H1 (cell line): Measurements from ENCODE around the gene KDR. TPM values are rescaled to one million over a fixed set of nuclear protein-coding genes. Genes with fewer than 3 reads are reported as not detected.

Experiments used
- CTCF ChIA-PET: fragments of 300-600 bp; sonication (Branson Sonifier 250); formaldehyde crosslinking; loops from one replicate; lab custom pipeline; 2021; ENCODE audit not compliant: partially characterized antibody; lab: Charles Lee
- POLR2A ChIA-PET: fragments of 300-600 bp; sonication (Branson Sonifier 250); formaldehyde crosslinking; loops from one replicate; lab custom pipeline; 2021; ENCODE audit warnings: inconsistent platforms; ENCODE audit not compliant: partially characterized antibody; lab: Charles Lee
- DNase-seq, 2 experiments: peaks; one replicate each; pipeline versions ENCODE4 v3.0.0 to v3.0.0-alpha.2; 2010 to 2022; ENCODE audit warnings: low spot score in 2 of 2, low read depth in 1 of 2, mixed read lengths in 1 of 2
- FAIRE-seq: peaks from 2 replicates; lab custom pipeline; 2011; peaks lifted over from hg19 to GRCh38; lab: Jason Lieb, UNC
- H2AFZ ChIP-seq: 2 replicates; pipeline ENCODE4 v1.8.1; 2012; ENCODE audit warnings: low read length, inconsistent platforms
- H2AK5ac ChIP-seq: 2 replicates; pipeline ENCODE4 v1.6.1; 2013; ENCODE audit warnings: low read depth, low read length
- H2BK120ac ChIP-seq: replicated peaks from 2 replicates; pipeline ENCODE3; 2013; ENCODE audit warnings: low read depth, low read length, inconsistent platforms
- H2BK12ac ChIP-seq: 2 replicates; pipeline ENCODE4 v1.6.1; 2013; ENCODE audit warnings: low read depth, low read length
- H2BK15ac ChIP-seq: 2 replicates; pipeline ENCODE4 v1.6.1; 2013; ENCODE audit warnings: low read length
- H2BK20ac ChIP-seq: 2 replicates; pipeline ENCODE4 v1.6.1; 2013; ENCODE audit warnings: low read length
- H2BK5ac ChIP-seq: 2 replicates; pipeline ENCODE4 v1.6.1; 2013; ENCODE audit warnings: low read depth, low read length
- H3K14ac ChIP-seq: 2 replicates; pipeline ENCODE4 v1.6.1; 2013; ENCODE audit warnings: inconsistent platforms; ENCODE audit not compliant: insufficient read length
- H3K18ac ChIP-seq: 2 replicates; pipeline ENCODE4 v1.6.1; 2013; ENCODE audit warnings: low read length; ENCODE audit errors: extremely low read depth
- H3K23ac ChIP-seq: 2 replicates; pipeline ENCODE4 v1.6.1; 2013; ENCODE audit warnings: inconsistent platforms; ENCODE audit not compliant: insufficient read length
- H3K23me2 ChIP-seq: 2 replicates; pipeline ENCODE4 v1.6.1; 2013; ENCODE audit warnings: low read depth, low read length
- H3K27ac ChIP-seq: 2 replicates; pipeline ENCODE4 v1.6.1; 2011; ENCODE audit warnings: low read depth, low read length, inconsistent platforms
- H3K27me3 ChIP-seq, 4 experiments: replicated peaks in 1 of 4; 1 replicate in 1 of 4; 2 replicates in 3 of 4; pipeline versions ENCODE4 v1.6.1 to v1.8.1; 2011 to 2013; ENCODE audit warnings: low read length in 3 of 4, mild to moderate bottlenecking in 3 of 4, inconsistent platforms in 2 of 4, mixed read lengths in 2 of 4, moderate library complexity in 1 of 4; ENCODE audit not compliant: control insufficient read depth in 3 of 4, insufficient read depth in 3 of 4; ENCODE audit errors: extremely low read depth in 1 of 4
- H3K36me3 ChIP-seq, 4 experiments: 2 replicates each; pipeline versions ENCODE4 v1.6.1 to v1.8.1; 2011 to 2013; ENCODE audit warnings: mild to moderate bottlenecking in 4 of 4, low read length in 3 of 4, moderate library complexity in 2 of 4, control low read depth in 1 of 4, inconsistent platforms in 1 of 4; ENCODE audit not compliant: insufficient read depth in 4 of 4, control insufficient read depth in 2 of 4
- H3K4ac ChIP-seq: replicated peaks from 2 replicates; pipeline ENCODE3; 2013; ENCODE audit warnings: low read length, low read depth, mixed read lengths, inconsistent platforms; ENCODE audit not compliant: insufficient read length
- H3K4me1 ChIP-seq, 4 experiments: replicated peaks in 1 of 4; 1 replicate in 1 of 4; 2 replicates in 3 of 4; pipeline versions ENCODE4 v1.6.1 to v1.8.1; 2011 to 2013; ENCODE audit warnings: low read length in 3 of 4, inconsistent platforms in 2 of 4, mixed read lengths in 1 of 4; ENCODE audit not compliant: insufficient read depth in 4 of 4, control insufficient read depth in 3 of 4
- H3K4me2 ChIP-seq, 2 experiments: 2 replicates each; pipeline versions ENCODE4 v1.6.1 to v1.8.1; 2011 to 2013; ENCODE audit warnings: low read depth in 2 of 2, low read length in 2 of 2, control low read depth in 1 of 2, inconsistent platforms in 1 of 2, mild to moderate bottlenecking in 1 of 2; ENCODE audit not compliant: insufficient read depth in 1 of 2
- H3K4me3 ChIP-seq, 4 experiments: fragments of 200-600, 300-600 bp in 1 of 4; sonication (generic), shearing (Covaris generic), sonication (Bioruptor Twin) in 1 of 4; 2 replicates each; pipeline versions ENCODE4 v1.5.1 to v1.8.1; 2011 to 2016; ENCODE audit warnings: low read length in 4 of 4, low read depth in 3 of 4, control low read depth in 2 of 4, inconsistent platforms in 2 of 4, mild to moderate bottlenecking in 2 of 4, mixed read lengths in 1 of 4, moderate library complexity in 1 of 4; ENCODE audit not compliant: insufficient read depth in 2 of 4; ENCODE audit errors: extremely low read depth in 1 of 4
- H3K56ac ChIP-seq: replicated peaks from 2 replicates; pipeline ENCODE3; 2013; ENCODE audit warnings: low read depth, mild to moderate bottlenecking, mixed read lengths, low read length, inconsistent platforms; ENCODE audit not compliant: insufficient read length
- H3K79me1 ChIP-seq: 2 replicates; pipeline ENCODE4 v1.6.1; 2013; ENCODE audit warnings: low read depth, low read length, control low read depth
- H3K79me2 ChIP-seq, 2 experiments: 2 replicates each; pipeline versions ENCODE4 v1.6.1 to v1.8.1; 2012 to 2013; ENCODE audit warnings: low read length in 2 of 2, mild to moderate bottlenecking in 2 of 2, inconsistent platforms in 1 of 2; ENCODE audit not compliant: insufficient read depth in 2 of 2, control insufficient read depth in 1 of 2
- H3K9ac ChIP-seq, 4 experiments: replicated peaks in 1 of 4; 1 replicate in 1 of 4; 2 replicates in 3 of 4; pipeline versions ENCODE4 v1.6.1 to v1.8.1; 2011 to 2013; ENCODE audit warnings: low read depth in 3 of 4, low read length in 3 of 4, control low read depth in 2 of 4, mild to moderate bottlenecking in 2 of 4, moderate library complexity in 2 of 4, inconsistent platforms in 1 of 4; ENCODE audit errors: extremely low read depth in 1 of 4
- H3K9me3 ChIP-seq, 2 experiments: 2 replicates each; pipeline versions ENCODE4 v1.6.1 to v1.8.1; 2012 to 2013; ENCODE audit warnings: mild to moderate bottlenecking in 2 of 2, moderate library complexity in 2 of 2, control low read depth in 1 of 2, inconsistent platforms in 1 of 2, low read depth in 1 of 2, low read length in 1 of 2, mixed read lengths in 1 of 2; ENCODE audit not compliant: insufficient read depth in 2 of 2
- H4K20me1 ChIP-seq, 2 experiments: replicated peaks in 1 of 2; 2 replicates each; pipeline versions ENCODE3 to v1.8.1; 2011 to 2013; ENCODE audit warnings: inconsistent platforms in 2 of 2, low read length in 2 of 2, mild to moderate bottlenecking in 1 of 2; ENCODE audit not compliant: insufficient read depth in 2 of 2, control insufficient read depth in 1 of 2
- H4K5ac ChIP-seq: 2 replicates; pipeline ENCODE4 v1.6.1; 2013; ENCODE audit warnings: low read length, low read depth, mixed read lengths, inconsistent platforms; ENCODE audit not compliant: insufficient read length
- H4K8ac ChIP-seq: 2 replicates; pipeline ENCODE4 v1.8.0; 2013; ENCODE audit warnings: mild to moderate bottlenecking, moderate library complexity, low read length, inconsistent platforms; ENCODE audit not compliant: insufficient read depth; ENCODE audit errors: extremely low read depth
- H4K91ac ChIP-seq: replicated peaks from 2 replicates; pipeline ENCODE3; 2013; ENCODE audit warnings: low read length, mixed read lengths, inconsistent platforms; ENCODE audit not compliant: insufficient read length
- BCL11A ChIP-seq, 2 experiments: IDR thresholded peaks; one replicate each; pipeline ENCODE4 v1.6.1; 2011; ENCODE audit warnings: low read depth in 2 of 2, low read length in 2 of 2, mild to moderate bottlenecking in 2 of 2
- CEBPB ChIP-seq: IDR thresholded peaks from 2 replicates; pipeline ENCODE4 v1.6.1; 2012; ENCODE audit warnings: low read depth, low read length
- CTBP2 ChIP-seq: IDR thresholded peaks from 2 replicates; pipeline ENCODE4 v1.7.0; 2011; ENCODE audit warnings: borderline replicate concordance, mild to moderate bottlenecking, moderate library complexity, mixed read lengths, low read length; ENCODE audit not compliant: insufficient read depth, insufficient read length
- HDAC6 ChIP-seq: IDR thresholded peaks from one replicate; pipeline ENCODE4 v1.7.1; 2012; ENCODE audit warnings: low read depth, mild to moderate bottlenecking, inconsistent platforms, low read length, moderate library complexity
- JUN ChIP-seq: IDR thresholded peaks from 2 replicates; pipeline ENCODE4 v1.6.1; 2011; ENCODE audit warnings: low read depth, mild to moderate bottlenecking, improper control_type of control experiment, low read length
- MAFK ChIP-seq: IDR thresholded peaks from 2 replicates; pipeline ENCODE4 v1.6.1; 2012; ENCODE audit warnings: low read depth, mild to moderate bottlenecking, improper control_type of control experiment, low read length
- RFX5 ChIP-seq: IDR thresholded peaks from 2 replicates; pipeline ENCODE4 v1.6.1; 2011; ENCODE audit warnings: low read depth, low read length, improper control_type of control experiment, borderline replicate concordance
- RXRA ChIP-seq: IDR thresholded peaks from 2 replicates; pipeline ENCODE4 v1.6.1; 2011; ENCODE audit warnings: low read depth, mild to moderate bottlenecking, low read length, moderate library complexity; ENCODE audit not compliant: insufficient read depth
- SUZ12 ChIP-seq: fragments of 200-600 bp; sonication (generic); IDR thresholded peaks from 2 replicates; pipeline ENCODE4 v1.6.1; 2012; ENCODE audit warnings: mild to moderate bottlenecking, inconsistent platforms, low read length, moderate library complexity, mixed read lengths
- TAF1 ChIP-seq: IDR thresholded peaks from 2 replicates; pipeline ENCODE4 v1.6.1; 2011; ENCODE audit warnings: mild to moderate bottlenecking, low read depth, low read length
- TAF7 ChIP-seq: optimal IDR thresholded peaks from 2 replicates; pipeline ENCODE3; 2011; ENCODE audit warnings: low read depth, mild to moderate bottlenecking, inconsistent platforms, low read length, moderate library complexity, borderline replicate concordance
- YY1 ChIP-seq: IDR thresholded peaks from 2 replicates; pipeline ENCODE4 v1.6.1; 2011; ENCODE audit warnings: low read depth, mild to moderate bottlenecking, low read length
- WGBS, 2 experiments: shearing (Covaris generic) in 1 of 2; methylation state at CpG; one replicate each; pipeline versions ENCODE4 v1.1.6 to v1.1.7; 2013 to 2015; ENCODE audit warnings: low lambda C conversion rate in 2 of 2, mixed read lengths in 2 of 2, inconsistent platforms in 1 of 2, low coverage in 1 of 2, missing lambda C conversion rate in 1 of 2; ENCODE audit not compliant: insufficient replicate concordance in 2 of 2, insufficient coverage in 1 of 2, insufficient read length in 1 of 2; ENCODE audit errors: extremely low coverage in 1 of 2, missing lambda C conversion rate in 1 of 2; 5-methylcytosine and 5-hydroxymethylcytosine counted together
- polyA plus RNA-seq, 7 experiments: library from polyadenylated mRNA; depleted of rRNA in 3 of 7; stranded (reverse) in 5 of 7; unstranded in 2 of 7; fragments of >200 nt in 5 of 7; fragments of 200-250 nt in 2 of 7; gene quantifications; 1 replicate in 5 of 7; 2 replicates in 1 of 7; 4 replicates in 1 of 7; pipeline versions ENCODE4 v1.2.1 to v1.2.3, GENCODE V29; 2011 to 2013; ENCODE audit warnings: missing spikeins in 2 of 7, mixed read lengths in 2 of 7
- total RNA-seq: library from RNA; stranded (reverse); fragmentation: NEBNext Ultra II Directional; extraction: Animal tissue kit (Norgen Biotek cat#: 25700); gene quantifications from 2 replicates; pipeline ENCODE4 v1.2.1, GENCODE V29; 2021

Gene KDR
- total and polyA plus RNA-seq, 2 of the 8 experiments (the other 6 are each of a cell fraction or from before 2014, with no cell fraction given) = 69.3 to 106 TPM

GRCh38 chr4:55125763-55126541, 557 bp upstream of the KDR start:
- peaks cover 13 to 44% of the 10 kb centered on the region in 2 experiments for H3K79me2 ChIP-seq
- ChIA-PET POLR2A (interaction anchor here (0.7 to 1.8 kb wide), 9 partner anchors 7 to 196 kb away, joined by 3 to 5 read pairs (median 3); no protein-coding TSS in a partner anchor), CTCF (interaction anchor here (0.6 to 4.2 kb wide), 6 partner anchors 59 to 302 kb away, joined by 3 to 23 read pairs (median 6); partner anchors contain the start of gene SRD5A3)
- peak in 1 of 2 experiments; percentile 49 for DNase-seq
- peak overlapping the region in 2 of 4 experiments; percentile 8 to 61; a peak in 3 of 7 replicates for H3K9ac ChIP-seq
- H4K8ac ChIP-seq = peak overlapping the region; percentile 32; the same call in 1 of the 2 replicates
- FAIRE-seq = no peak
- peak overlapping the region; percentile 78 for H3K56ac ChIP-seq
- H2AK5ac ChIP-seq = no peak overlapping the region
- no peak overlapping the region for H3K27ac ChIP-seq
- H2BK20ac ChIP-seq = no peak overlapping the region
- no peak overlapping the region for H2BK15ac ChIP-seq
- no peak overlapping the region for H2BK5ac ChIP-seq
- peak overlapping the region; percentile 92 for H3K4ac ChIP-seq
- peak overlapping the region; percentile 57 to 92 (median 84) for H3K4me3 ChIP-seq
- peak overlapping the region; percentile 88 for H2BK120ac ChIP-seq
- H3K4me1 ChIP-seq = peaks cover 0 to 8% (median 4%) of the 10 kb centered on the region in 4 experiments; a peak in 3 of 7 replicates
- peaks cover 0 to 6% (median 0%) of the 10 kb centered on the region in 4 experiments; a peak in 3 of 7 replicates for H3K27me3 ChIP-seq
- peak overlapping the region; percentile 88 for H4K91ac ChIP-seq
- 4% methylated on average over 32 of the region's 32 CpGs; no CpG with 5 or more reads in 1 of the 2 experiments for WGBS, 2 experiments
- no peak overlapping the region; the same call in 1 of the 2 replicates for H2BK12ac ChIP-seq
- H3K9me3 ChIP-seq = no peaks in the 10 kb centered on the region
- no peaks in the 10 kb centered on the region for H3K36me3 ChIP-seq
- peak overlapping the region; percentile 57 for H3K18ac ChIP-seq
- H2AFZ ChIP-seq = no peak overlapping the region
- H4K20me1 ChIP-seq = peaks cover 7 to 10% of the 10 kb centered on the region in 2 experiments
- no peak overlapping the region for H3K14ac ChIP-seq
- peaks cover 3% of the 10 kb centered on the region; the same call in 1 of the 2 replicates for H3K79me1 ChIP-seq
- no peak overlapping the region for H4K5ac ChIP-seq
- H3K23me2 ChIP-seq = peaks cover 13% of the 10 kb centered on the region
- H3K4me2 ChIP-seq = peak overlapping the region; percentile 93 to 97
- H3K23ac ChIP-seq = no peak overlapping the region
- TF ChIP-seq CEBPB = no peak; the same call in 1 of the 2 replicates
- no peak for TF ChIP-seq JUN
- no peak for TF ChIP-seq MAFK
- peak; percentile 64 for TF ChIP-seq CTBP2
- TF ChIP-seq SUZ12 = no peak; the same call in 1 of the 2 replicates
- TF ChIP-seq TAF1 = peak; percentile 25
- no peak for TF ChIP-seq TAF7
- no peak for TF ChIP-seq HDAC6
- TF ChIP-seq RXRA = no peak
- no peak for TF ChIP-seq YY1
- no peak for TF ChIP-seq RFX5
- no peak for TF ChIP-seq BCL11A (IDR thresholded peaks at IDR 0.05; ENCODE audit: low read depth in 2 of 2, low read length in 2 of 2)
